Sciatic nerve (tissue), 2 donors: ENCODE data around the gene DNAJC24. TPM values are rescaled to one million over a fixed set of nuclear protein-coding genes. Genes with fewer than 3 reads are reported as not detected.

Experiments
- ATAC-seq: fragments of 200-7000 bp; cut with Tn5 transposase; one replicate; pipeline ENCODE4 v1.9.1; 2020; ENCODE audit warnings: mild to moderate bottlenecking, moderate library complexity
- DNase-seq: peaks from one replicate; pipeline ENCODE4 v3.0.0-alpha.2; 2020; ENCODE audit warnings: low spot score
- intact Hi-C: fragments of 100-400 bp; cut with DNase I; formaldehyde crosslinking; loops from one replicate; pipeline ENCODE4 v1.14.2; 2022
- total RNA-seq: library from RNA; stranded (reverse); fragmentation: NEBNext Ultra II Directional; extraction: Animal tissue kit (Norgen Biotek cat#: 25700); gene quantifications from one replicate; pipeline ENCODE4 v1.2.1, GENCODE V29; 2021
- donor health status: DM: no; HTN: no; CAD: no.
- donor health status: DM: no; HTN: no; CAD: no.

The DNAJC24 gene
- total RNA-seq, 1 donor from 2014 or later, result 16.7 TPM

- intact Hi-C loops, result no loop called here
- DNase-seq (no peak), ATAC-seq (no peak)
Observed at GRCh38 chr11:31408201-31408600, 38.5 kb downstream of the DNAJC24 start.

GRCh38 chr11:31412946-31413345 lies 43.3 kb downstream of the DNAJC24 start:
- no peak for ATAC-seq
- intact Hi-C loops, result no loop called here
- DNase-seq, result no peak

- DNase-seq, result no peak
- ATAC-seq, result no peak
- intact Hi-C loops, result no loop called here
Observed at GRCh38 chr11:31414338-31414737, 44.7 kb downstream of the DNAJC24 start.

- ATAC-seq, result no peak
- intact Hi-C loops, result no loop called here
- no peak for DNase-seq
Observed at GRCh38 chr11:31415435-31415834, 45.8 kb downstream of the DNAJC24 start.

GRCh38 chr11:31417357-31417756 lies 47.7 kb downstream of the DNAJC24 start:
- intact Hi-C loops, result no loop called here
- no peak for ATAC-seq
- no peak for DNase-seq

GRCh38 chr11:31417816-31418215 lies 48.2 kb downstream of the DNAJC24 start:
- ATAC-seq (no peak), DNase-seq (no peak)
- intact Hi-C loops, result no loop called here

- no peak for ATAC-seq
- no peak for DNase-seq
- intact Hi-C loops, result no loop called here
Observed at GRCh38 chr11:31419138-31419537, 49.5 kb downstream of the DNAJC24 start.

- ATAC-seq (no peak), DNase-seq (no peak)
- intact Hi-C loops, result no loop called here
Observed at GRCh38 chr11:31419669-31420068, 50.0 kb downstream of the DNAJC24 start.

- DNase-seq, result no peak
- ATAC-seq, result no peak
- intact Hi-C loops, result no loop called here
Observed at GRCh38 chr11:31421820-31422219, 52.2 kb downstream of the DNAJC24 start.

GRCh38 chr11:31422703-31423102 lies 53.0 kb downstream of the DNAJC24 start:
- no peak for ATAC-seq
- intact Hi-C loops, result no loop called here

GRCh38 chr11:31424652-31425051 lies 55.0 kb downstream of the DNAJC24 start:
- intact Hi-C loops, result no loop called here
- DNase-seq (no peak), ATAC-seq (no peak)

More at GRCh38 chr11:31422703-31423102, 53.0 kb downstream of the DNAJC24 start:
- no peak for DNase-seq

- intact Hi-C loops, result no loop called here
- ATAC-seq (no peak), DNase-seq (no peak)
Observed at GRCh38 chr11:31433851-31434250, 64.2 kb downstream of the DNAJC24 start.

- ATAC-seq, result no peak
- no peak for DNase-seq
- intact Hi-C loops, result no loop called here
Observed at GRCh38 chr11:31437742-31438435, 68.2 kb downstream of the DNAJC24 start.

GRCh38 chr11:31441296-31441695 lies 71.6 kb downstream of the DNAJC24 start:
- no peak for ATAC-seq
- DNase-seq, result no peak
- intact Hi-C loops, result no loop called here

- intact Hi-C loops, result no loop called here
- ATAC-seq, result no peak
- no peak for DNase-seq
Observed at GRCh38 chr11:31442086-31442485, 72.4 kb downstream of the DNAJC24 start.

GRCh38 chr11:31443802-31444201 lies 74.1 kb downstream of the DNAJC24 start:
- intact Hi-C loops, result no loop called here
- ATAC-seq, result no peak

GRCh38 chr11:31445621-31446020 lies 76.0 kb downstream of the DNAJC24 start:
- ATAC-seq (no peak), DNase-seq (no peak)
- intact Hi-C loops, result no loop called here

More at GRCh38 chr11:31443802-31444201, 74.1 kb downstream of the DNAJC24 start:
- no peak for DNase-seq

- DNase-seq (no peak), ATAC-seq (no peak)
- intact Hi-C loops, result no loop called here
Observed at GRCh38 chr11:31449040-31449439, 79.4 kb downstream of the DNAJC24 start.

- intact Hi-C loops, result no loop called here
- no peak for DNase-seq
- ATAC-seq, result no peak
Observed at GRCh38 chr11:31450841-31451240, 81.2 kb downstream of the DNAJC24 start.

- intact Hi-C loops, result no loop called here
- DNase-seq (no peak), ATAC-seq (no peak)
Observed at GRCh38 chr11:31455177-31455576, 85.5 kb downstream of the DNAJC24 start.

- intact Hi-C loops, result no loop called here
- ATAC-seq (no peak), DNase-seq (no peak)
Observed at GRCh38 chr11:31464436-31464835, 94.8 kb downstream of the DNAJC24 start.
